Neuronal stem cell (in vitro differentiated cells): ENCODE data around the gene CPT1A.

Experiments used
- DNase-seq: peaks from one replicate; pipeline ENCODE4 v3.0.0-alpha.2; 2013; ENCODE audit warnings: low spot score
- H2AFZ ChIP-seq: one replicate; pipeline ENCODE4 v1.6.1; 2013; ENCODE audit warnings: mild to moderate bottlenecking, low read length, inconsistent platforms
- H2AK5ac ChIP-seq: 2 replicates; pipeline ENCODE4 v1.6.1; 2013; ENCODE audit warnings: low read depth, mild to moderate bottlenecking, inconsistent platforms, low read length, moderate library complexity, mixed read lengths
- H2BK120ac ChIP-seq: 2 replicates; pipeline ENCODE4 v1.6.1; 2013; ENCODE audit warnings: low read depth, mild to moderate bottlenecking, inconsistent platforms, low read length, moderate library complexity, mixed read lengths
- H2BK12ac ChIP-seq: one replicate; pipeline ENCODE4 v1.6.1; 2013; ENCODE audit warnings: low read length, inconsistent platforms
- H2BK15ac ChIP-seq: 2 replicates; pipeline ENCODE4 v1.6.1; 2013; ENCODE audit warnings: mild to moderate bottlenecking, low read length, inconsistent platforms, mixed read lengths
- H2BK5ac ChIP-seq: one replicate; pipeline ENCODE4 v1.6.1; 2013; ENCODE audit warnings: inconsistent platforms, mild to moderate bottlenecking, low read length, moderate library complexity
- H3K14ac ChIP-seq: one replicate; pipeline ENCODE4 v1.6.1; 2013; ENCODE audit warnings: low read length, inconsistent platforms
- H3K18ac ChIP-seq: 2 replicates; pipeline ENCODE4 v1.6.1; 2013; ENCODE audit warnings: low read length, inconsistent platforms
- H3K23ac ChIP-seq: 2 replicates; pipeline ENCODE4 v1.6.1; 2013; ENCODE audit warnings: low read depth, mild to moderate bottlenecking, mixed read lengths, low read length, inconsistent platforms; ENCODE audit not compliant: poor library complexity
- H3K27ac ChIP-seq: replicated peaks from 3 replicates; pipeline ENCODE4 v1.5.1; 2013; ENCODE audit warnings: low read length, inconsistent platforms
- H3K27me3 ChIP-seq, 3 experiments: 2 replicates each; pipeline ENCODE4 v1.6.1; 2013; ENCODE audit warnings: low read length in 3 of 3, mild to moderate bottlenecking in 2 of 3, inconsistent platforms in 1 of 3, low read depth in 1 of 3, mixed read lengths in 1 of 3, moderate library complexity in 1 of 3; ENCODE audit not compliant: control insufficient read depth in 3 of 3, insufficient read depth in 3 of 3
- H3K36me3 ChIP-seq, 2 donors: replicated peaks in 1 of 2; 2 replicates each; pipeline ENCODE4 v1.6.1; 2013; ENCODE audit warnings: low read length in 2 of 2; ENCODE audit not compliant: control insufficient read depth in 2 of 2, insufficient read depth in 2 of 2
- H3K4ac ChIP-seq: 2 replicates; pipeline ENCODE4 v1.6.1; 2013; ENCODE audit warnings: inconsistent platforms, mild to moderate bottlenecking, low read length, moderate library complexity
- H3K4me1 ChIP-seq, 2 donors: 1 replicate in 1 of 2; 2 replicates in 1 of 2; pipeline ENCODE4 v1.6.1; 2013; ENCODE audit warnings: low read length in 2 of 2, low read depth in 1 of 2; ENCODE audit not compliant: control insufficient read depth in 2 of 2, insufficient read depth in 1 of 2
- H3K4me2 ChIP-seq: one replicate; pipeline ENCODE4 v1.6.1; 2013; ENCODE audit warnings: mild to moderate bottlenecking, low read length, inconsistent platforms; ENCODE audit not compliant: insufficient read depth, poor library complexity, severe bottlenecking
- H3K4me3 ChIP-seq, 2 donors: 2 replicates each; pipeline ENCODE4 v1.5.1; 2013; ENCODE audit warnings: low read length in 2 of 2, mild to moderate bottlenecking in 2 of 2, inconsistent platforms in 1 of 2, moderate library complexity in 1 of 2
- H3K79me1 ChIP-seq: one replicate; pipeline ENCODE4 v1.6.1; 2013; ENCODE audit warnings: low read depth, mild to moderate bottlenecking, inconsistent platforms, low read length, moderate library complexity
- H3K9ac ChIP-seq: one replicate; pipeline ENCODE4 v1.6.1; 2013; ENCODE audit warnings: mild to moderate bottlenecking, low read depth, low read length, inconsistent platforms; ENCODE audit not compliant: poor library complexity
- H3K9me3 ChIP-seq, 2 donors: replicated peaks in 1 of 2; 2 replicates each; pipeline versions ENCODE3 to v1.6.1; 2013; ENCODE audit warnings: low read length in 2 of 2, mild to moderate bottlenecking in 2 of 2, inconsistent platforms in 1 of 2, low read depth in 1 of 2, mixed read lengths in 1 of 2, moderate library complexity in 1 of 2; ENCODE audit not compliant: control insufficient read depth in 2 of 2, insufficient read depth in 1 of 2
- H4K8ac ChIP-seq: one replicate; pipeline ENCODE4 v1.6.1; 2013; ENCODE audit warnings: low read depth, mild to moderate bottlenecking, inconsistent platforms, low read length, moderate library complexity
- H4K91ac ChIP-seq: one replicate; pipeline ENCODE4 v1.6.1; 2013; ENCODE audit warnings: low read length, low read depth, mild to moderate bottlenecking, inconsistent platforms; ENCODE audit not compliant: poor library complexity
- WGBS, 2 donors: extraction: QIAGEN DNeasy Blood & Tissue Kit; methylation state at CpG; one replicate each; pipeline ENCODE4 v1.1.7; 2013; ENCODE audit warnings: missing lambda C conversion rate in 2 of 2, mixed read lengths in 1 of 2; ENCODE audit not compliant: insufficient read length in 2 of 2, insufficient replicate concordance in 1 of 2; ENCODE audit errors: extremely low coverage in 2 of 2; 5-methylcytosine and 5-hydroxymethylcytosine counted together

The CPT1A gene

GRCh38 chr11:68734111-68734510, 107.6 kb downstream of the CPT1A start:
- peaks cover 0 to 17% (median 0%) of the 10 kb centered on the region in 3 experiments for H3K27me3 ChIP-seq
- H3K14ac ChIP-seq = no peak overlapping the region
- H2AK5ac ChIP-seq = no peak overlapping the region
- no peak overlapping the region for H2BK120ac ChIP-seq
- peaks cover 0 to 1% of the 10 kb centered on the region in 2 donors for H3K4me1 ChIP-seq
- H3K27ac ChIP-seq = no peak overlapping the region
- H3K9ac ChIP-seq = no peak overlapping the region
- no peaks in the 10 kb centered on the region for H3K9me3 ChIP-seq
- H3K4me2 ChIP-seq = no peak overlapping the region
- H3K18ac ChIP-seq = no peak overlapping the region
- no peak overlapping the region for H2BK5ac ChIP-seq
- no peak for DNase-seq
- no peak overlapping the region for H2BK12ac ChIP-seq
- no peak overlapping the region for H3K23ac ChIP-seq
- WGBS, 2 donors = no CpG with 5 or more reads among the region's 7 CpGs
- H4K8ac ChIP-seq = no peak overlapping the region
- H3K4me3 ChIP-seq = no peak overlapping the region
- no peaks in the 10 kb centered on the region for H3K36me3 ChIP-seq
- H3K79me1 ChIP-seq = no peaks in the 10 kb centered on the region
- no peak overlapping the region for H4K91ac ChIP-seq
- H3K4ac ChIP-seq = no peak overlapping the region
- H2AFZ ChIP-seq = no peak overlapping the region
- no peak overlapping the region for H2BK15ac ChIP-seq

- Histone ChIP-seq H3K23ac (no peak overlapping the region), H3K27ac (no peak overlapping the region), H3K4me3 (no peak overlapping the region), H2BK12ac (no peak overlapping the region), H3K4me1 (no peaks in the 10 kb centered on the region), H4K91ac (no peak overlapping the region), H3K79me1 (no peaks in the 10 kb centered on the region), H3K4me2 (no peak overlapping the region), H3K9ac (no peak overlapping the region), H3K36me3 (no peaks in the 10 kb centered on the region), H2AK5ac (no peak overlapping the region), H2BK15ac (no peak overlapping the region), H3K14ac (no peak overlapping the region), H3K4ac (no peak overlapping the region), H3K9me3 (no peaks in the 10 kb centered on the region), H2AFZ (no peak overlapping the region), H3K18ac (no peak overlapping the region), H2BK120ac (no peak overlapping the region), H2BK5ac (no peak overlapping the region), H4K8ac (no peak overlapping the region), H3K27me3 (peaks cover 0 to 26% (median 0%) of the 10 kb centered on the region in 3 experiments)
- DNase-seq = no peak
- no CpG with 5 or more reads among the region's 6 CpGs for WGBS, 2 donors
Measured at GRCh38 chr11:68727783-68728182, 113.9 kb downstream of the CPT1A start.

- H3K79me1 ChIP-seq = no peaks in the 10 kb centered on the region
- no peak overlapping the region for H2BK5ac ChIP-seq
- H3K14ac ChIP-seq = no peak overlapping the region
- no peak overlapping the region for H4K91ac ChIP-seq
- H3K4me3 ChIP-seq = no peak overlapping the region
- no peak overlapping the region for H3K9ac ChIP-seq
- no peak overlapping the region for H3K4ac ChIP-seq
- H2AK5ac ChIP-seq = no peak overlapping the region
- WGBS, 2 donors = no CpG with 5 or more reads among the region's 4 CpGs
- no peak overlapping the region for H2BK12ac ChIP-seq
- peaks cover 2 to 5% of the 10 kb centered on the region in 2 donors for H3K9me3 ChIP-seq
- H3K27me3 ChIP-seq = peaks cover 0 to 13% (median 0%) of the 10 kb centered on the region in 3 experiments
- H3K18ac ChIP-seq = no peak overlapping the region
- no peak for DNase-seq
- H2AFZ ChIP-seq = no peak overlapping the region
- H3K4me1 ChIP-seq = no peaks in the 10 kb centered on the region
- H3K4me2 ChIP-seq = no peak overlapping the region
- no peak overlapping the region for H2BK15ac ChIP-seq
- H2BK120ac ChIP-seq = no peak overlapping the region
- H3K27ac ChIP-seq = no peak overlapping the region
- H4K8ac ChIP-seq = no peak overlapping the region
- no peaks in the 10 kb centered on the region for H3K36me3 ChIP-seq
- H3K23ac ChIP-seq = peak overlapping the region; percentile 52
Measured at GRCh38 chr11:68724293-68724692, 117.4 kb downstream of the CPT1A start.

GRCh38 chr11:68722143-68722542, 119.6 kb downstream of the CPT1A start:
- H2BK5ac ChIP-seq = no peak overlapping the region
- no peak overlapping the region for H3K27ac ChIP-seq
- H3K9ac ChIP-seq = no peak overlapping the region
- H2BK15ac ChIP-seq = no peak overlapping the region
- no peaks in the 10 kb centered on the region for H3K36me3 ChIP-seq
- no peak overlapping the region for H2AK5ac ChIP-seq
- no peak overlapping the region for H3K23ac ChIP-seq
- no peaks in the 10 kb centered on the region for H3K79me1 ChIP-seq
- H3K9me3 ChIP-seq = peaks cover 2 to 5% of the 10 kb centered on the region in 2 donors
- H2BK120ac ChIP-seq = no peak overlapping the region
- DNase-seq = no peak
- H2BK12ac ChIP-seq = no peak overlapping the region
- H4K8ac ChIP-seq = no peak overlapping the region
- no peak overlapping the region for H3K4ac ChIP-seq
- no peak overlapping the region for H4K91ac ChIP-seq
- no peak overlapping the region for H3K4me2 ChIP-seq
- no peak overlapping the region for H2AFZ ChIP-seq
- H3K27me3 ChIP-seq = peaks cover 0 to 4% (median 0%) of the 10 kb centered on the region in 3 experiments
- H3K4me1 ChIP-seq = no peaks in the 10 kb centered on the region
- no peak overlapping the region for H3K18ac ChIP-seq
- H3K4me3 ChIP-seq = no peak overlapping the region
- no peak overlapping the region for H3K14ac ChIP-seq
- WGBS, 2 donors = no CpG with 5 or more reads among the region's 1 CpG
